A549 (cell line): ENCODE measurements around the gene PRR35. TPM values are rescaled to one million over a fixed set of nuclear protein-coding genes. Genes with fewer than 3 reads are reported as not detected.

Source experiments
- ATAC-seq, 2 experiments: fragments of 200-7000 bp in 1 of 2; fragments of >200 bp in 1 of 2; cut with Nextera tagmentation in 1 of 2; cut with Tn5 transposase in 1 of 2; 3 replicates each; pipeline versions ENCODE4 v1.8.0 to v1.9.1; 2018 to 2020; ENCODE audit warnings: mild to moderate bottlenecking in 1 of 2, moderate library complexity in 1 of 2
- CTCF ChIA-PET: fragments of 300-600 bp; sonication (Branson Sonifier 250); formaldehyde crosslinking; extraction: SDS; loops from one replicate; lab custom pipeline; 2021; ENCODE audit warnings: antibody characterized with exemption, inconsistent platforms; lab: Yijun Ruan, JAX
- POLR2A ChIA-PET: fragments of 350-600 bp; formaldehyde crosslinking; extraction: SDS; loops from one replicate; lab custom pipeline; 2021; ENCODE audit warnings: antibody characterized with exemption, inconsistent platforms; lab: Yijun Ruan, JAX
- DNase-seq, 2 experiments: peaks; one replicate each; pipeline versions ENCODE4 v3.0.0 to v3.0.0-alpha.2; 2011 to 2016; ENCODE audit warnings: low read depth in 1 of 2, low spot score in 1 of 2
- FAIRE-seq: peaks from 2 replicates; lab custom pipeline; 2011; peaks lifted over from hg19 to GRCh38; lab: Jason Lieb, UNC
- H3K27ac ChIP-seq, 2 experiments: fragments of >200 bp; sonication (Bioruptor Twin); formaldehyde crosslinking; 3 replicates each; pipeline ENCODE4 v1.5.1; 2016 to 2017
- H3K4me1 ChIP-seq: fragments of >200 bp; sonication (Bioruptor Twin); formaldehyde crosslinking; 3 replicates; pipeline ENCODE4 v1.6.1; 2016
- H3K4me2 ChIP-seq: fragments of >200 bp; sonication (Bioruptor Twin); formaldehyde crosslinking; 3 replicates; pipeline ENCODE4 v1.6.1; 2016
- H3K4me3 ChIP-seq: fragments of >200 bp; sonication (Bioruptor Twin); formaldehyde crosslinking; 3 replicates; pipeline ENCODE4 v1.5.1; 2016
- H3K9me3 ChIP-seq: fragments of >200 bp; sonication (Bioruptor Twin); formaldehyde crosslinking; 3 replicates; pipeline ENCODE4 v1.6.1; 2016
- EHF ChIP-seq: fragments of 250-450 bp; sonication (Bioruptor Pico); IDR thresholded peaks from 2 replicates; pipeline ENCODE4 v1.5.0; 2020; ENCODE audit warnings: mild to moderate bottlenecking
- EHMT2 ChIP-seq: fragments of 200-600 bp; sonication (generic); IDR thresholded peaks from 2 replicates; pipeline ENCODE4 v1.6.1; 2016; ENCODE audit warnings: antibody characterized with exemption, low read depth, mild to moderate bottlenecking, moderate library complexity
- FOSL2 ChIP-seq, 2 experiments: fragments of 450-650 bp in 1 of 2; fragments of >200 bp in 1 of 2; sonication (Bioruptor Twin) in 1 of 2; formaldehyde crosslinking; IDR thresholded peaks; 2 replicates each; pipeline versions ENCODE4 v1.5.0 to v1.6.1; 2016 to 2020; ENCODE audit warnings: mild to moderate bottlenecking in 1 of 2, moderate library complexity in 1 of 2
- GATA3 ChIP-seq: IDR thresholded peaks from 2 replicates; pipeline ENCODE4 v1.6.1; 2012; ENCODE audit warnings: borderline replicate concordance
- HDAC2 ChIP-seq: fragments of 200-600 bp; sonication (generic); IDR thresholded peaks from 2 replicates; pipeline ENCODE4 v1.6.1; 2016
- HOXB13 ChIP-seq: fragments of 250-450 bp; sonication (Bioruptor Pico); IDR thresholded peaks from 2 replicates; pipeline ENCODE4 v1.5.0; 2020; ENCODE audit warnings: low read depth, mild to moderate bottlenecking, moderate library complexity
- HOXB5 ChIP-seq: fragments of 250-450 bp; sonication (Bioruptor Pico); IDR thresholded peaks from 2 replicates; pipeline ENCODE4 v1.5.0; 2020; ENCODE audit warnings: mild to moderate bottlenecking, moderate library complexity
- JUNB ChIP-seq: fragments of >200 bp; sonication (Bioruptor Twin); formaldehyde crosslinking; IDR thresholded peaks from 2 replicates; pipeline ENCODE4 v1.6.1; 2016
- KDM5A ChIP-seq: fragments of 200-600 bp; sonication (generic); IDR thresholded peaks from 2 replicates; pipeline ENCODE4 v1.6.1; 2016; ENCODE audit warnings: antibody characterized with exemption, mild to moderate bottlenecking
- MYC ChIP-seq: IDR thresholded peaks from 2 replicates; pipeline ENCODE4 v1.6.1; 2012; ENCODE audit warnings: mild to moderate bottlenecking, inconsistent platforms, low read length, improper control_type of control experiment, borderline replicate concordance
- NPAS2 ChIP-seq: fragments of 250-450 bp; sonication (Bioruptor Pico); IDR thresholded peaks from 2 replicates; pipeline ENCODE4 v1.8.0; 2022; ENCODE audit warnings: mild to moderate bottlenecking, moderate library complexity, borderline replicate concordance
- PHF8 ChIP-seq: fragments of 200-600 bp; sonication (generic); IDR thresholded peaks from 2 replicates; pipeline ENCODE4 v1.6.1; 2016; ENCODE audit warnings: low read depth, mild to moderate bottlenecking, antibody characterized with exemption, moderate library complexity, borderline replicate concordance
- POLR2A ChIP-seq: IDR thresholded peaks from 2 replicates; pipeline ENCODE4 v1.6.1; 2012; ENCODE audit warnings: mild to moderate bottlenecking, low read length
- POLR2AphosphoS2 ChIP-seq: conservative IDR thresholded peaks from 2 replicates; pipeline ENCODE4 v1.6.1; 2012; ENCODE audit warnings: low read length, improper control_type of control experiment, inconsistent platforms
- RAD21 ChIP-seq, 2 experiments: fragments of >200 bp in 1 of 2; sonication (Bioruptor Twin) in 1 of 2; formaldehyde crosslinking in 1 of 2; IDR thresholded peaks in 1 of 2; conservative IDR thresholded peaks in 1 of 2; 2 replicates in 1 of 2; 3 replicates in 1 of 2; pipeline ENCODE4 v1.6.1; 2012 to 2018; ENCODE audit warnings: inconsistent platforms in 1 of 2
- RFX5 ChIP-seq: fragments of 450-650 bp; IDR thresholded peaks from 2 replicates; pipeline ENCODE4 v1.7.1; 2014; ENCODE audit warnings: antibody characterized with exemption, mild to moderate bottlenecking, moderate library complexity
- TFCP2L1 ChIP-seq: fragments of 250-450 bp; sonication (Bioruptor Pico); IDR thresholded peaks from 2 replicates; pipeline ENCODE4 v1.5.0; 2021; ENCODE audit warnings: mild to moderate bottlenecking
- ZFP36 ChIP-seq: fragments of 450-650 bp; IDR thresholded peaks from 2 replicates; pipeline ENCODE4 v1.6.1; 2014; ENCODE audit warnings: borderline replicate concordance; ENCODE audit not compliant: partially characterized antibody
- ZSCAN20 ChIP-seq: fragments of 250-450 bp; sonication (Bioruptor Pico); IDR thresholded peaks from 2 replicates; pipeline ENCODE4 v1.8.0; 2022; ENCODE audit warnings: mild to moderate bottlenecking, moderate library complexity
- WGBS: methylation state at CpG from one replicate; pipeline ENCODE4 v1.1.6; 2017; ENCODE audit errors: missing lambda C conversion rate; 5-methylcytosine and 5-hydroxymethylcytosine counted together
- polyA plus RNA-seq, 4 experiments: library from polyadenylated mRNA; depleted of rRNA in 3 of 4; stranded (reverse); fragments of >200 nt; fragmentation: RNase III in 1 of 4; extraction: RNeasy Plus Mini Kit Qiagen cat#74134 plus additional on column Dnase treatment in 1 of 4; gene quantifications; 2 replicates in 3 of 4; 3 replicates in 1 of 4; pipeline ENCODE4 v1.2.3, GENCODE V29; 2011 to 2017
- TF ChIP-seq, protein P1 (sequence below): fragments of >200 bp; sonication (Bioruptor Twin); formaldehyde crosslinking; IDR thresholded peaks from 3 replicates; pipeline ENCODE4 v1.6.1; 2016
- TF ChIP-seq, protein P2 (sequence below): fragments of 250-450 bp; sonication (Bioruptor Pico); IDR thresholded peaks from 2 replicates; pipeline ENCODE4 v1.5.0; 2020; ENCODE audit warnings: low read depth, mild to moderate bottlenecking, moderate library complexity
- TF ChIP-seq, protein P3 (sequence below): fragments of >200 bp; sonication (Bioruptor Twin); formaldehyde crosslinking; IDR thresholded peaks from 3 replicates; pipeline ENCODE4 v1.5.1; 2016
- TF ChIP-seq, protein P4 (sequence below): IDR thresholded peaks from 2 replicates; pipeline ENCODE4 v1.6.1; 2012
- TF ChIP-seq, protein P5 (sequence below): IDR thresholded peaks from 2 replicates; pipeline ENCODE4 v1.6.1; 2012
- TF ChIP-seq, protein P6 (sequence below): fragments of 200-600 bp; sonication (generic); IDR thresholded peaks from 2 replicates; pipeline ENCODE4 v1.6.1; 2016; ENCODE audit warnings: antibody characterized with exemption, mild to moderate bottlenecking, moderate library complexity
- TF ChIP-seq, protein P7 (sequence below): fragments of 250-450 bp; sonication (Bioruptor Pico); IDR thresholded peaks from 2 replicates; pipeline ENCODE4 v1.5.0; 2021; ENCODE audit warnings: mild to moderate bottlenecking, moderate library complexity, borderline replicate concordance

The PRR35 gene
- polyA plus RNA-seq, 2 of the 4 experiments (the other 2 are of a cell fraction), result 0.04 TPM

DNA sequence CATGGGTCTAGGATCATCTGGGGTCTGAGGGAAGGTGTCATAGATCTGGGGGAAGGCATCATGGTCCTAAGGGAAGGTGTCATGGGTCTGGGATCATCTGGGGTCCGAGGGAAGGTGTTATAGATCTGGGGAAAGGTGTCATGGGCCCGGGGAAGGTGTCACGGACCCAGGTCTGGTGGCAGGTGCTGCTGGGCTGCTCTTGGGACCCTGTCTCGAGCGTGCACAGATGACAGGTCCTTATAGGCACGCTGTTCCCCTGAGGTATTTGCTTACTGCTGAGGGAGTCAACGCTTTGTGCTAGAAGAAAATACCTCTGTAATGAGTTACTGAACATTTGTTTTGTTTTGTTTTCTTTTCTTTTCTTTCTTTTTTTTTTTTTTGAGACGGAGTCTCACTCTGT, 31.0 kb downstream of the PRR35 start (continued):
- no peak for TF ChIP-seq POLR2AphosphoS2
- no peak for TF ChIP-seq POLR2A
- no peak for TF ChIP-seq MYC
- no peak for TF ChIP-seq TFCP2L1 (CRISPR knock-in tag)
- TF ChIP-seq RAD21 (conservative IDR thresholded peaks at IDR 0.05 in 1 of 2, IDR thresholded peaks at IDR 0.05 in 1 of 2), result no peak
- TF ChIP-seq, protein P1, sequence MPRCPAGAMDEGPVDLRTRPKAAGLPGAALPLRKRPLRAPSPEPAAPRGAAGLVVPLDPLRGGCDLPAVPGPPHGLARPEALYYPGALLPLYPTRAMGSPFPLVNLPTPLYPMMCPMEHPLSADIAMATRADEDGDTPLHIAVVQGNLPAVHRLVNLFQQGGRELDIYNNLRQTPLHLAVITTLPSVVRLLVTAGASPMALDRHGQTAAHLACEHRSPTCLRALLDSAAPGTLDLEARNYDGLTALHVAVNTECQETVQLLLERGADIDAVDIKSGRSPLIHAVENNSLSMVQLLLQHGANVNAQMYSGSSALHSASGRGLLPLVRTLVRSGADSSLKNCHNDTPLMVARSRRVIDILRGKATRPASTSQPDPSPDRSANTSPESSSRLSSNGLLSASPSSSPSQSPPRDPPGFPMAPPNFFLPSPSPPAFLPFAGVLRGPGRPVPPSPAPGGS, result no peak
- no peak for TF ChIP-seq EHF
- no peak for TF ChIP-seq FOSL2 (IDR thresholded peaks at IDR 0.05)
- TF ChIP-seq FOSL2 (CRISPR knock-in tag; IDR thresholded peaks at IDR 0.05), result no peak

DNA sequence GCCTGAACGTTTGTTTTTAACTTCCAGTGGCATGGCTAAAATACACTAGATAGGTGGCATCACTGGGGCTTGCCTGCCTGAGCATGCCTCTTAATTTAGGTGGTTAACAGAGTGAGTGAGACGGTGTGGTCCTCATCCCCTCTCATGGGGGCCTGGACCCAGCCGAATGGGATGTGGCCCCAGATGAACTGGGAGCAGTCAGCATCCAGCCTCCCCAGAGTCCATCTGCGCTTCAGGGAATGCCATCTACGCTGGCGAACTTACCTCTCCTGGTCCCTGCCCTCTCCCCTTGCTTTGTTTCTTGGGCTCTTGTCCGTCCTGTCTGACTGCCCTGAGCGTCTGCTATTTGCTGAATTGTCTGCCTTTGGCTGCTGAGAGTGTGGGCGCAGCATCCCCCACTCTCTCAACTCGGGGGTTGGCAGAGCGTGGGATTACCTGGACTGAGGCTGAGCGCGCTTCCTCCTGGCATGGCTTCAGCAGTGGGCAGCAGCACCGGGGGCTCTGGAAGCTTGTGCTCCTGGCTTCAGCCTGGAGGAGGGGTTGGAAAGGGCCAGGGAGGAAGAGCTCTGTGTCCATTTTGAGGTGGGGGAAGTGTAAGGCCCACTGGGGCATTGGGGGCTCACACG, 31.8 kb downstream of the PRR35 start:
- TF ChIP-seq JUNB, result no peak
- TF ChIP-seq, protein P2, sequence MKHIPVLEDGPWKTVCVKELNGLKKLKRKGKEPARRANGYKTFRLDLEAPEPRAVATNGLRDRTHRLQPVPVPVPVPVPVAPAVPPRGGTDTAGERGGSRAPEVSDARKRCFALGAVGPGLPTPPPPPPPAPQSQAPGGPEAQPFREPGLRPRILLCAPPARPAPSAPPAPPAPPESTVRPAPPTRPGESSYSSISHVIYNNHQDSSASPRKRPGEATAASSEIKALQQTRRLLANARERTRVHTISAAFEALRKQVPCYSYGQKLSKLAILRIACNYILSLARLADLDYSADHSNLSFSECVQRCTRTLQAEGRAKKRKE (CRISPR knock-in tag), result no peak
- TF ChIP-seq, protein P3, sequence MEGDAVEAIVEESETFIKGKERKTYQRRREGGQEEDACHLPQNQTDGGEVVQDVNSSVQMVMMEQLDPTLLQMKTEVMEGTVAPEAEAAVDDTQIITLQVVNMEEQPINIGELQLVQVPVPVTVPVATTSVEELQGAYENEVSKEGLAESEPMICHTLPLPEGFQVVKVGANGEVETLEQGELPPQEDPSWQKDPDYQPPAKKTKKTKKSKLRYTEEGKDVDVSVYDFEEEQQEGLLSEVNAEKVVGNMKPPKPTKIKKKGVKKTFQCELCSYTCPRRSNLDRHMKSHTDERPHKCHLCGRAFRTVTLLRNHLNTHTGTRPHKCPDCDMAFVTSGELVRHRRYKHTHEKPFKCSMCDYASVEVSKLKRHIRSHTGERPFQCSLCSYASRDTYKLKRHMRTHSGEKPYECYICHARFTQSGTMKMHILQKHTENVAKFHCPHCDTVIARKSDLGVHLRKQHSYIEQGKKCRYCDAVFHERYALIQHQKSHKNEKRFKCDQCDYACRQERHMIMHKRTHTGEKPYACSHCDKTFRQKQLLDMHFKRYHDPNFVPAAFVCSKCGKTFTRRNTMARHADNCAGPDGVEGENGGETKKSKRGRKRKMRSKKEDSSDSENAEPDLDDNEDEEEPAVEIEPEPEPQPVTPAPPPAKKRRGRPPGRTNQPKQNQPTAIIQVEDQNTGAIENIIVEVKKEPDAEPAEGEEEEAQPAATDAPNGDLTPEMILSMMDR, result no peak
- TF ChIP-seq ZSCAN20 (CRISPR knock-in tag), result no peak
- TF ChIP-seq, protein P4, sequence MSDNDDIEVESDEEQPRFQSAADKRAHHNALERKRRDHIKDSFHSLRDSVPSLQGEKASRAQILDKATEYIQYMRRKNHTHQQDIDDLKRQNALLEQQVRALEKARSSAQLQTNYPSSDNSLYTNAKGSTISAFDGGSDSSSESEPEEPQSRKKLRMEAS, result no peak
- no peak for TF ChIP-seq KDM5A
- TF ChIP-seq, protein P5, sequence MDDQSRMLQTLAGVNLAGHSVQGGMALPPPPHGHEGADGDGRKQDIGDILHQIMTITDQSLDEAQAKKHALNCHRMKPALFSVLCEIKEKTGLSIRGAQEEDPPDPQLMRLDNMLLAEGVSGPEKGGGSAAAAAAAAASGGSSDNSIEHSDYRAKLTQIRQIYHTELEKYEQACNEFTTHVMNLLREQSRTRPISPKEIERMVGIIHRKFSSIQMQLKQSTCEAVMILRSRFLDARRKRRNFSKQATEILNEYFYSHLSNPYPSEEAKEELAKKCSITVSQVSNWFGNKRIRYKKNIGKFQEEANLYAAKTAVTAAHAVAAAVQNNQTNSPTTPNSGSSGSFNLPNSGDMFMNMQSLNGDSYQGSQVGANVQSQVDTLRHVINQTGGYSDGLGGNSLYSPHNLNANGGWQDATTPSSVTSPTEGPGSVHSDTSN, result no peak
- no peak for TF ChIP-seq HOXB13
- TF ChIP-seq NPAS2 (CRISPR knock-in tag), result no peak
- no peak for TF ChIP-seq RFX5
- no peak for TF ChIP-seq HOXB5 (CRISPR knock-in tag)
- TF ChIP-seq EHF, result no peak
- TF ChIP-seq, protein P6, sequence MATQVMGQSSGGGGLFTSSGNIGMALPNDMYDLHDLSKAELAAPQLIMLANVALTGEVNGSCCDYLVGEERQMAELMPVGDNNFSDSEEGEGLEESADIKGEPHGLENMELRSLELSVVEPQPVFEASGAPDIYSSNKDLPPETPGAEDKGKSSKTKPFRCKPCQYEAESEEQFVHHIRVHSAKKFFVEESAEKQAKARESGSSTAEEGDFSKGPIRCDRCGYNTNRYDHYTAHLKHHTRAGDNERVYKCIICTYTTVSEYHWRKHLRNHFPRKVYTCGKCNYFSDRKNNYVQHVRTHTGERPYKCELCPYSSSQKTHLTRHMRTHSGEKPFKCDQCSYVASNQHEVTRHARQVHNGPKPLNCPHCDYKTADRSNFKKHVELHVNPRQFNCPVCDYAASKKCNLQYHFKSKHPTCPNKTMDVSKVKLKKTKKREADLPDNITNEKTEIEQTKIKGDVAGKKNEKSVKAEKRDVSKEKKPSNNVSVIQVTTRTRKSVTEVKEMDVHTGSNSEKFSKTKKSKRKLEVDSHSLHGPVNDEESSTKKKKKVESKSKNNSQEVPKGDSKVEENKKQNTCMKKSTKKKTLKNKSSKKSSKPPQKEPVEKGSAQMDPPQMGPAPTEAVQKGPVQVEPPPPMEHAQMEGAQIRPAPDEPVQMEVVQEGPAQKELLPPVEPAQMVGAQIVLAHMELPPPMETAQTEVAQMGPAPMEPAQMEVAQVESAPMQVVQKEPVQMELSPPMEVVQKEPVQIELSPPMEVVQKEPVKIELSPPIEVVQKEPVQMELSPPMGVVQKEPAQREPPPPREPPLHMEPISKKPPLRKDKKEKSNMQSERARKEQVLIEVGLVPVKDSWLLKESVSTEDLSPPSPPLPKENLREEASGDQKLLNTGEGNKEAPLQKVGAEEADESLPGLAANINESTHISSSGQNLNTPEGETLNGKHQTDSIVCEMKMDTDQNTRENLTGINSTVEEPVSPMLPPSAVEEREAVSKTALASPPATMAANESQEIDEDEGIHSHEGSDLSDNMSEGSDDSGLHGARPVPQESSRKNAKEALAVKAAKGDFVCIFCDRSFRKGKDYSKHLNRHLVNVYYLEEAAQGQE, result no peak
- TF ChIP-seq FOSL2 (IDR thresholded peaks at IDR 0.05), result no peak
- TF ChIP-seq FOSL2 (CRISPR knock-in tag; IDR thresholded peaks at IDR 0.05), result no peak
- TF ChIP-seq PHF8, result no peak
- no peak for TF ChIP-seq ZFP36
- no peak for TF ChIP-seq GATA3
- no peak for TF ChIP-seq HDAC2
- TF ChIP-seq, protein P7, sequence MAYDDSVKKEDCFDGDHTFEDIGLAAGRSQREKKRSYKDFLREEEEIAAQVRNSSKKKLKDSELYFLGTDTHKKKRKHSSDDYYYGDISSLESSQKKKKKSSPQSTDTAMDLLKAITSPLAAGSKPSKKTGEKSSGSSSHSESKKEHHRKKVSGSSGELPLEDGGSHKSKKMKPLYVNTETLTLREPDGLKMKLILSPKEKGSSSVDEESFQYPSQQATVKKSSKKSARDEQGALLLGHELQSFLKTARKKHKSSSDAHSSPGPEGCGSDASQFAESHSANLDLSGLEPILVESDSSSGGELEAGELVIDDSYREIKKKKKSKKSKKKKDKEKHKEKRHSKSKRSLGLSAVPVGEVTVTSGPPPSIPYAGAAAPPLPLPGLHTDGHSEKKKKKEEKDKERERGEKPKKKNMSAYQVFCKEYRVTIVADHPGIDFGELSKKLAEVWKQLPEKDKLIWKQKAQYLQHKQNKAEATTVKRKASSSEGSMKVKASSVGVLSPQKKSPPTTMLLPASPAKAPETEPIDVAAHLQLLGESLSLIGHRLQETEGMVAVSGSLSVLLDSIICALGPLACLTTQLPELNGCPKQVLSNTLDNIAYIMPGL (CRISPR knock-in tag), result no peak
- no peak for TF ChIP-seq EHMT2
- TF ChIP-seq, all 56 proteins: peak for 0
- POLR2A ChIA-PET, result no interaction called here
- H3K4me3 ChIP-seq, result no peak overlapping the region
- DNase-seq, result no peak
- H3K4me1 ChIP-seq, result peaks cover 31% of the 10 kb centered on the region
- H3K9me3 ChIP-seq, result no peaks in the 10 kb centered on the region
- H3K4me2 ChIP-seq, result no peak overlapping the region
- ATAC-seq, result no peak
- no peak overlapping the region for H3K27ac ChIP-seq
- FAIRE-seq, result no peak
- CTCF ChIA-PET, result interaction anchor here (1.8 to 3.1 kb wide), 2 partner anchors 34 to 68 kb away, joined by 4 to 14 read pairs; no protein-coding TSS in a partner anchor
- WGBS, result 89% methylated on average over 14 of the region's 15 CpGs
